Activated naive CD4-positive, alpha-beta T cell treated with anti-CD3 and anti-CD28 coated beads for 36 hours (primary cell): Measurements from ENCODE around the gene PSMG4. TPM values are rescaled to one million over a fixed set of nuclear protein-coding genes. Genes with fewer than 3 reads are reported as not detected.

Experiments
- CTCF ChIA-PET: fragments of 350-600 bp; sonication (Branson Sonifier 250); formaldehyde crosslinking; loops from one replicate; lab custom pipeline; 2021; ENCODE audit warnings: antibody characterized with exemption; lab: Charles Lee
- DNase-seq: peaks from one replicate; pipeline ENCODE4 v3.0.0-alpha.2; 2020
- H3K27ac Mint-ChIP-seq: one replicate; pipeline ENCODE4 v1.8.0; 2021; ENCODE audit warnings: mild to moderate bottlenecking, mixed read lengths
- H3K27me3 Mint-ChIP-seq: one replicate; pipeline ENCODE4 v1.8.0; 2021; ENCODE audit warnings: low read depth, mixed read lengths
- H3K36me3 Mint-ChIP-seq: one replicate; pipeline ENCODE4 v1.8.0; 2021; ENCODE audit warnings: low read depth, mixed read lengths
- H3K4me1 Mint-ChIP-seq: one replicate; pipeline ENCODE4 v1.8.0; 2021; ENCODE audit warnings: low read depth, mixed read lengths
- H3K4me3 Mint-ChIP-seq: one replicate; pipeline ENCODE4 v1.8.0; 2021; ENCODE audit warnings: mild to moderate bottlenecking, moderate library complexity, mixed read lengths
- H3K9me3 Mint-ChIP-seq: one replicate; pipeline ENCODE4 v1.8.0; 2021; ENCODE audit warnings: mixed read lengths
- intact Hi-C: fragments of 100-400 bp; cut with micrococcal nuclease; formaldehyde crosslinking; loops from one replicate; pipeline ENCODE4 v1.15.1; 2023
- total RNA-seq, 2 experiments: library from RNA; stranded (reverse); gene quantifications; one replicate each; pipeline ENCODE4 v1.2.3, GENCODE V29; 2021

PSMG4 gene
- total RNA-seq, 2 experiments from 2014 or later: 23.9 to 26.2 TPM

DNA sequence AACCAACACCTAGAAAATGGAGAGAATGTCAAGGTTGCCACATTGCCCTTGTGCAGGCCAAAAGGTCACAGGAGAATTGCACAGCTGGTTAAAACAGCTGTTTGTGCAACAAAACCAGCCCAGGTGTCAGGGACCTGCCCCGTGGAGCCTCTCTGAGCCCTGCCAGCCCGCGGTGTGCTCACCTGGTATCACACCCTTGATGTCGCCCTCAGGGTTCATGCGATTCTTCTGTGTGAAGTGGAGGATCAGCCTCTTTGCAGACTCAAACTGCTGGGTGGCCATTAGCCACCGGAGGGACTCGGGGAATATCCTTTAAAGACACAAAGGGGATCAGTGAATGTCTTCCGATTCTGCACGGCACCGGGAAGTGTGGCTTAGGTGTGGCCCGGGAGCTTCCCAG lies 39.2 kb downstream of the PSMG4 start:
- Mint-ChIP-seq H3K27ac (no peak overlapping the region), H3K4me1 (no peaks in the 10 kb centered on the region), H3K27me3 (no peaks in the 10 kb centered on the region), H3K36me3 (peaks cover 4% of the 10 kb centered on the region), H3K9me3 (no peaks in the 10 kb centered on the region), H3K4me3 (no peak overlapping the region)
- intact Hi-C loops: no loop called here
- DNase-seq: no peak
- CTCF ChIA-PET: interaction anchor here (1.5 kb wide), 1 partner anchor 434 kb away, joined by 3 read pairs; no protein-coding TSS in a partner anchor

DNA sequence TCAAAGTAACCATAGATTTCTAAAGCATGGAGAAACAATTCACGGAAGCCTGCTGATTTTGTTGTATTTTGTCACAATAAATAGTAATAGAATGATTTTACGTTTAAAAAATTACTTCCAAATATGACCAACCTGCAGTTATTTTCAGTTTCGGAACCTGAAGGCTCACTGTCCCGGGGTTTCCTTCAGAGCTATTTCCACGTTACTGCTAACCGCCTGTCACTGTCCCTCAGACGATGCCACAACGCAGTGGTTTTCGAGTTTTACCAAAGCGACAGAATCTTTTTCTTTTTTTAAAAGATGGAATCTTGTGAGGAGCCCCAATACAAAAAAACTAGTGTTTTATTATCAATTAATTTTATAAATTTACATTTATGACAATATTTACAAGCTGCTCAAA lies 40.5 kb downstream of the PSMG4 start:
- CTCF ChIA-PET: interaction anchor here (0.6 kb wide), 1 partner anchor 45 kb away, joined by 4 read pairs; no protein-coding TSS in a partner anchor

DNA sequence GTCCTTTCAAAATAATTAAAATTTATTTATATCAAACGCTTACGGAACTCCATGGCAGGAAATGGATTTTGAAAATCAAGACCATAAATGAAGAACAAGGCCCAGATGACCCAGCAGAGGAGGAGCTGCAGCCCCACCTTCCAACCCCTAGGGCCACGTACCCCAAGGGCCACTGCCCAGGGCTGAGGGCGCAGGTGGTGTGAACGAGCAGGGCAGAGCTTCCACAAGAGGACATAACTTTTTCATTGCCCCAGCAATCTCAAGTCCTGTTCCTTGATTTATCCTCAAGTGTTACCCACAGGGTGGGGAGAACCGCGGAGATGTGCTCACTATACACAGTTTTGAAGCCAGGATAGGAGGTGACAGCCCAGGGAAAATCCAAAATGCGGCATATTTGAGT lies 42.8 kb downstream of the PSMG4 start:
- CTCF ChIA-PET: no interaction called here
- intact Hi-C loops: no loop called here
- Mint-ChIP-seq H3K36me3 (peaks cover 9% of the 10 kb centered on the region), H3K4me1 (no peaks in the 10 kb centered on the region), H3K9me3 (no peaks in the 10 kb centered on the region), H3K27ac (no peak overlapping the region), H3K27me3 (no peaks in the 10 kb centered on the region), H3K4me3 (no peak overlapping the region)
- DNase-seq: no peak

More for the DNA sequence above, 40.5 kb downstream of the PSMG4 start:
- intact Hi-C loops: no loop called here
- no peaks in the 10 kb centered on the region for H3K27me3 Mint-ChIP-seq
- H3K4me3 Mint-ChIP-seq: no peak overlapping the region
- no peaks in the 10 kb centered on the region for H3K9me3 Mint-ChIP-seq
- no peak for DNase-seq
- no peaks in the 10 kb centered on the region for H3K4me1 Mint-ChIP-seq
- H3K27ac Mint-ChIP-seq: no peak overlapping the region
- H3K36me3 Mint-ChIP-seq: peaks cover 5% of the 10 kb centered on the region

DNA sequence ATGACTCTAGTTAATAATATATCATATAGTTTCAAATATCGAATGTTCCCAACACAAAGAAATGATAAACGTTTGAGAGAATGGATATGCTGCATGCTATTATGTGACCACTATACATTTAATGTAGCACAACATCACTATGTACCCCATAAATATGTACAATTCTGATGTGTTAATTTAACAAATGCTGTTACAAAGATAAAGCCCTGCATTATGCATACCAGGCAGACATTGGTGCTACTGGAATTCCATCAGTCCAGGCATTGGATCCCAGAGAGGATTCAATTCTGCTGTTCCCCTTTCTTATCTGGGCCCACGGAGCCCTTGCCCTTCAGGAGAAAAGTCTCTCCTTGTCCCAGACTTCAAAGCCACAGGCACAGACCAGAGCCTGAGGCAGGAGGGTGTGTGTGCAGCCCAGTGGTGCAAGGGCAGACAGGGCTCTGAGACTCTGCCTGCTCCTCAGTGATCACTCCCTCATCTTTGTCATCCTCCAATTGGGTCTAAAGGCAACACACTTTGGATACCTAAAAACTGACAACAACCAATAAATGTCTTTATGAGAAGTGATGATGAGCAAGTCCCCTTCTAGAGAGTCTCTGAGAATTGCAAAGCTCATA lies 45.2 kb downstream of the PSMG4 start:
- Mint-ChIP-seq H3K27me3 (no peaks in the 10 kb centered on the region), H3K27ac (no peak overlapping the region), H3K4me1 (no peaks in the 10 kb centered on the region), H3K9me3 (no peaks in the 10 kb centered on the region), H3K4me3 (no peak overlapping the region), H3K36me3 (peaks cover 9% of the 10 kb centered on the region)
- CTCF ChIA-PET: interaction anchor here (0.6 kb wide), 1 partner anchor 319 kb away, joined by 5 read pairs; no protein-coding TSS in a partner anchor
- intact Hi-C loops: no loop called here
- no peak for DNase-seq

DNA sequence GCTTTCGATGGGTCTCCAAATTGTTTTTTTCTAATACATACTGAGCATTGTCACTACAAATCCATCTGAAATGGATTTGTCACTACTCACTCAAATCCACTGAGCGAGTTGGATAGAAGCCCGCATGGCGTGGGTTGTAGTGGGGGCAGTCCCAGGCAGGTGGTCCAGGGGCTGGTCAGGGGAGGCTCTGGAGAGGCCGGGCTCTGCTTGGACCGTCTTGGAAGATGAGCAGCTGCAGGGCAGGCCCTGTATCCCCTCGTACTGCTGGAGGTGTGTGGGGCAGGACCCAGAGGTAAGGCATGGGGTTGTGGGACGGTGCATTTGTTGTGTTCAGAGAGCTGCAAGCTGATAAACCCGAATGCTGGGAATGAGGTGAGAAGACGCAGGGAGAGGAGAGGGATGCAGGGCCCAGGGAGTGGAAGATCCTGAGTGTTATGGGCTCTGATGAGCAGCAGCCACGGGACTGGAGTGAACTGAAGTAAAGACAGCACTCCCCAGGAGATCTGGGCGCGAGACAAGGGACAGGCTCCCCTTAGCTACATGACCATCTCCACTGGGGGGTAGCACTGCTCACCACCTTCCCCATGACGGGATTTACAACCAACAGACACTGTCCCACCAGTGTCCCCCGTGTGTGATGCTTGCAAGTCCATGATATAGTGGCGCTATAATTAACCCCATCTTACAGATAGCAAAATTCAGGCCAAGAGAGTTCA lies 45.9 kb downstream of the PSMG4 start:
- Mint-ChIP-seq H3K36me3 (peaks cover 9% of the 10 kb centered on the region), H3K4me1 (no peaks in the 10 kb centered on the region), H3K9me3 (no peaks in the 10 kb centered on the region), H3K4me3 (no peak overlapping the region), H3K27me3 (no peaks in the 10 kb centered on the region), H3K27ac (no peak overlapping the region)
- DNase-seq: no peak
- intact Hi-C loops: no loop called here
- CTCF ChIA-PET: interaction anchor here (0.6 kb wide), 1 partner anchor 318 kb away, joined by 5 read pairs; no protein-coding TSS in a partner anchor

DNA sequence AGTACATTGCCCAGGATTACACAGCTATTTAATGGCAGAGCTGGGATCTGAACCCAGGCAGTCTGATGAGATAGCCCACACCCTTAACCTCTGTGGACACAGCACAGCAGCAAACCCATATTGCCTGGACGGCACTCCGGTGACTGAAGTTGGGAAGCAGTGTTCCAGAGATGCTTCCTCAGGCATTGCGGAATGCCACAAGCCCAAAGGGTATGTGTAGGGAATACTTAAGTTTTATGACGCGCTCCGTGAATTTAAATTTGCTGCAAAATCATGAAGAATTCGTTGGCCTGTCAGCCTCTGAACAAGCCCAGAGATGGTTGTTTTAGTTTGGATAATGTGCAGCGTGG lies 46.4 kb downstream of the PSMG4 start:
- H3K4me3 Mint-ChIP-seq: no peak overlapping the region
- H3K4me1 Mint-ChIP-seq: no peaks in the 10 kb centered on the region
- H3K27me3 Mint-ChIP-seq: no peaks in the 10 kb centered on the region
- no peaks in the 10 kb centered on the region for H3K9me3 Mint-ChIP-seq
- CTCF ChIA-PET: no interaction called here
- H3K36me3 Mint-ChIP-seq: peaks cover 9% of the 10 kb centered on the region
- no peak for DNase-seq
- intact Hi-C loops: no loop called here
- no peak overlapping the region for H3K27ac Mint-ChIP-seq

DNA sequence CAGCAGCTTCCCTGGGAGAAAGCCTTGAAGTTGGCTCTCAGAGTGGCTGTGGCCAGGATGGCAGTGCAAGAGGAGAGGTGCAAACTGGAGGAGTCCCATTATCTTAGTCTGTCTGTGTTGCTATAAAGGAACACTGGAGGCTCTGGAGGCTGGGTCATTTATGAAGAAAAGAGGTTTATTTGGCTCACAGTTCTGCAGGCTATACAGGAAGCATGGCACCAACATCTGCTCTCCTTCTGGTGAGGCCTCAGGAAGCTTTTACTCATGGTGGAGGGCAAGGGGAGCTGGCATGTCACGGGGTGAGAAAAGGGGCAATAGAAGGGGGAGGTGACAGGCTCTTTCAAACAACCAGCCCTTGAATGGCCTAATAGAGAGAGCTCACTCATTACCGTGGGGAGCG lies 47.1 kb downstream of the PSMG4 start:
- no peak for DNase-seq
- intact Hi-C loops: no loop called here
- Mint-ChIP-seq H3K36me3 (peaks cover 9% of the 10 kb centered on the region), H3K4me1 (no peaks in the 10 kb centered on the region), H3K27ac (no peak overlapping the region), H3K4me3 (no peak overlapping the region), H3K27me3 (no peaks in the 10 kb centered on the region), H3K9me3 (no peaks in the 10 kb centered on the region)
- CTCF ChIA-PET: interaction anchor here (1.0 kb wide), 1 partner anchor 427 kb away, joined by 3 read pairs; no protein-coding TSS in a partner anchor

DNA sequence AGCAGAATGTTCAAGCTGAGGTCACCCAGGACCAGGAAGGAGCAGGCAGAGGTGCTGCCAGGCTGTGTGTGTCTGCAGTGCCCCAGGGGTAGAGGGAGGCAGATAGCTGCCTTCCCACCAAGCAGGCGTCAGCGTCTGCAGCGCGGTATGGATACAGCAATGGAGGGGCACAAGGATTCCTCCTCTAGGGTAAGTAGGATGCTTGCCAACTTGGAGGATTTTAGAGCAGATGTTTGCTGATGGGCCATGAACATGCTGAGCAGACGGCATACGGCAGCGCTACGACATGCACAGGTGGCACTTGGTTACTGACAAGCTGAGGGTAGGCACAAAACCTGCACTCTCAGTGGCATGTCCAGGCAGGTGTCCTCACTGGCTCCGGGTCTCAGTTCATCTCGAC lies 48.1 kb downstream of the PSMG4 start:
- peaks cover 9% of the 10 kb centered on the region for H3K36me3 Mint-ChIP-seq
- DNase-seq: no peak
- no peaks in the 10 kb centered on the region for H3K9me3 Mint-ChIP-seq
- no peak overlapping the region for H3K4me3 Mint-ChIP-seq
- H3K27me3 Mint-ChIP-seq: no peaks in the 10 kb centered on the region
- CTCF ChIA-PET: interaction anchor here (1.0 kb wide), 1 partner anchor 426 kb away, joined by 3 read pairs; no protein-coding TSS in a partner anchor
- no peaks in the 10 kb centered on the region for H3K4me1 Mint-ChIP-seq
- intact Hi-C loops: no loop called here
- no peak overlapping the region for H3K27ac Mint-ChIP-seq

DNA sequence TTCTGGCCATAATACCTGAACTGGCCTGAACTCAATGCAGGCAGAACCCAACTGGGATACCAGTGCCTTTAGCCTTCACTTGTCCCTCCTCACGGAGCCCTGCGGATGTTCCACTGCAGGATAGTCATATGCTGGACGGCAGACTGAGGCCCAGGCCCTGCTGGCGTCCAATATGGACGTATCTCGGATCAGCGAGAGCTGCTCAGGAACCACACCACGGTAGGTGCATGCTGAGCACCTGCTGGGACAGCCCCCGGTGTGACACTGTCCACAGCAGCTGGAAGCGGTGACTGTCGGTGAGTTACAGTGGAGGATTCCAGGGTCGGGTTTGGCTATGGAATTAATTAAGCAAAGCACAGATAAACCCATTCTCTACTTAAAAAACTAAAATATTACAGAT lies 48.7 kb downstream of the PSMG4 start:
- CTCF ChIA-PET: no interaction called here
- H3K9me3 Mint-ChIP-seq: no peaks in the 10 kb centered on the region
- H3K27me3 Mint-ChIP-seq: no peaks in the 10 kb centered on the region
- H3K27ac Mint-ChIP-seq: no peak overlapping the region
- intact Hi-C loops: no loop called here
- H3K4me3 Mint-ChIP-seq: no peak overlapping the region
- DNase-seq: no peak
- H3K36me3 Mint-ChIP-seq: peaks cover 9% of the 10 kb centered on the region
- no peaks in the 10 kb centered on the region for H3K4me1 Mint-ChIP-seq

DNA sequence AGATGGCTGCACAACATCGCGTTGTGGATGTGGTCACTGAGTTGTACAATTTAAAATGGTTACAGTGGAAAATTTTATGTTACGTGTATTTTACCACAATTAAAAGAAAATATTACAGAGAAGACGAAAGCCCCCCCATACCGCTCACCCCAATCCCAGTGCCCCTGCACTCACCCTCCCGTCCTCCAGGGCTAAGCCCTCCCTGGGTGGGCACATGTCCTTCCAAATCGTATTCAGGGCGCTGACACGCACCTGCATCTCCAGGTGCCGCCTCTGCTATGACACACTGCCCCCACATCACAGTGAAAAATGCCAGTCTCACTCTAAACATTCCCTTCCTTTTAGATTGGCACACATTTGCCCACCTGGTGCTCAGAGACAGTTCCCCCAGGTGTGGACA lies 49.4 kb downstream of the PSMG4 start:
- Mint-ChIP-seq H3K4me3 (no peak overlapping the region), H3K27me3 (no peaks in the 10 kb centered on the region), H3K36me3 (peaks cover 3% of the 10 kb centered on the region), H3K4me1 (no peaks in the 10 kb centered on the region), H3K9me3 (no peaks in the 10 kb centered on the region), H3K27ac (no peak overlapping the region)
- CTCF ChIA-PET: no interaction called here
- DNase-seq: no peak
- intact Hi-C loops: no loop called here

DNA sequence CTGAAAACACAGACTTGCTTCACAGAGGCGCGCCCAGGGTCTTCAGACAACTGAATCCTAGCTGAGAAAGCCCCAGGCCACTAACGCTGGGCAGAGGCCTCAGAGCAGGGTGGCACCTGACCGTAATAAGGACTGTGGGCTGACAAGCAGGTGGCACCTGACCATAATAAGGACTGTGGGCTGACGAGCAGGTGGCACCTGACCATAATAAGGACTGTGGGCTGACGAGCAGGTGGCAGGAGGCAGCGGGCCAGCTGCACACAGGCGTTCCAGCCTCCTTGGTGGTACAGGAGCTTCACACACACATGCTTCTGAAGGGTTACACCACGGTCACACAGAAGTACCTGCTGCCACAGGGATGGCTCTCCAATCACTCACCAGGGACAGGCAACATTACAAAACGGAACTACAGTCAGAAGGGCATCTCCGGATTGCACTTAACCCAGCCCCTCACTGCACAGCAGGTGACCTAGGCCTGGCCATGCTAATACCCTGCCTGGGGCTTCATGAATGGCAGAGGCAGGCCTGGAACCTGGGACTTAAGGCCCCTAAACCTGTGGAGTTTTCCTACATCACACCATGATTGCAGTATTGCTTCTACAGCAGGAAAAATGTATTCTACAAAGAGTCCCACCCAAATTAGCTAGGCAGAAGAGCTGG lies 50.8 kb downstream of the PSMG4 start:
- Mint-ChIP-seq H3K4me3 (no peak overlapping the region), H3K4me1 (no peaks in the 10 kb centered on the region), H3K27me3 (no peaks in the 10 kb centered on the region), H3K36me3 (peaks cover 3% of the 10 kb centered on the region), H3K27ac (no peak overlapping the region), H3K9me3 (no peaks in the 10 kb centered on the region)
- no peak for DNase-seq
- intact Hi-C loops: no loop called here
- CTCF ChIA-PET: interaction anchor here (0.7 kb wide), 1 partner anchor 548 kb away, joined by 3 read pairs; no protein-coding TSS in a partner anchor

DNA sequence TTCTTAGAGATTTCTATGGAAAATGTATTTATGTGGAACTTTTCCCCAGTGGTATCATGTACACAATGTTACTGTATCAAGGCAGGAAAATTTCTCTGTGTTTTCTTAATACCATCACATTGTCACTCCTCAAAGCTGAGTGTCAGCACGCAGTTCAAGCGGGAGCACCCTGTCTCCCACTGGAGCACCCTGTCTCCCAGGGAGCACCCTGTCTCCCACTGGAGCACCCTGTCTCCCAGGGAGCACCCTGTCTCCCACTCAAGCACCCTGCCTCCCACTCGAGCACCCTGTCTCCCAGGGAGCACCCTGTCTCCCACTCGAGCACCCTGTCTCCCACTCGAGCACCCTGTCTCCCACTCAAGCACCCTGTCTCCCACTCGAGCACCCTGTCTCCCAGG lies 51.3 kb downstream of the PSMG4 start:
- Mint-ChIP-seq H3K27ac (no peak overlapping the region), H3K4me3 (no peak overlapping the region), H3K27me3 (no peaks in the 10 kb centered on the region), H3K9me3 (no peaks in the 10 kb centered on the region), H3K4me1 (no peaks in the 10 kb centered on the region), H3K36me3 (peaks cover 3% of the 10 kb centered on the region)
- DNase-seq: no peak
- intact Hi-C loops: no loop called here
- CTCF ChIA-PET: no interaction called here
